Midbrain (tissue), 1 donor: Measurements from ENCODE around the gene SIGLEC8.
"Not testable (repeated sequence)": the region's sequence is repeated elsewhere in the genome, so short reads cannot be mapped to it uniquely, and the experiment has no call there.

Source experiments
- DNase-seq: peaks from one replicate; lab custom pipeline; 2025; lab: John Stamatoyannopoulos, UW

SIGLEC8 gene

GRCh38 chr19:51458051-51458645, at the start of gene SIGLEC8:
TSS of gene SIGLEC8 (minus strand) at chr19:51458454. CDS start at chr19:51458387, 67 bp downstream.
- DNase-seq: no peak

- no peak for DNase-seq
Observed at GRCh38 chr19:51507640-51508058, 49.4 kb upstream of the SIGLEC8 start.

GRCh38 chr19:51507192-51507591, 48.9 kb upstream of the SIGLEC8 start:
- no peak for DNase-seq

GRCh38 chr19:51505904-51506303, 47.6 kb upstream of the SIGLEC8 start:
- DNase-seq: no peak

GRCh38 chr19:51503896-51504295, 45.6 kb upstream of the SIGLEC8 start:
- no peak for DNase-seq

GRCh38 chr19:51503286-51503817, 45.1 kb upstream of the SIGLEC8 start:
- no peak for DNase-seq

GRCh38 chr19:51501594-51502263, 43.5 kb upstream of the SIGLEC8 start, which contains the start of gene SIGLEC12:
TSS of gene SIGLEC12 (minus strand) at chr19:51501800. CDS start at chr19:51501733, 67 bp downstream.
- peak; percentile 6 for DNase-seq

- DNase-seq: not testable (repeated sequence)
Observed at GRCh38 chr19:51500931-51501330, 42.7 kb upstream of the SIGLEC8 start.

- DNase-seq: no peak
Observed at GRCh38 chr19:51497666-51498065, 39.4 kb upstream of the SIGLEC8 start.

- peak; percentile 2 for DNase-seq
Observed at GRCh38 chr19:51493776-51494175, 35.5 kb upstream of the SIGLEC8 start.

- no peak for DNase-seq
Observed at GRCh38 chr19:51491586-51491985, 33.3 kb upstream of the SIGLEC8 start.

GRCh38 chr19:51490676-51491075, 32.4 kb upstream of the SIGLEC8 start:
- no peak for DNase-seq

- no peak for DNase-seq
Observed at GRCh38 chr19:51489113-51489512, 30.9 kb upstream of the SIGLEC8 start.

GRCh38 chr19:51488491-51488890, 30.2 kb upstream of the SIGLEC8 start:
- no peak for DNase-seq

- no peak for DNase-seq
Observed at GRCh38 chr19:51485960-51486660, 27.9 kb upstream of the SIGLEC8 start.

GRCh38 chr19:51480590-51480989, 22.3 kb upstream of the SIGLEC8 start:
- DNase-seq: no peak

GRCh38 chr19:51479531-51480331, 21.5 kb upstream of the SIGLEC8 start:
- DNase-seq: no peak

- no peak for DNase-seq
Observed at GRCh38 chr19:51478381-51479234, 20.4 kb upstream of the SIGLEC8 start, which contains the start of gene CEACAM18. TSS of gene CEACAM18 (plus strand) at chr19:51478539.

GRCh38 chr19:51477344-51477743, 19.1 kb upstream of the SIGLEC8 start:
- no peak for DNase-seq

- DNase-seq: no peak
Observed at GRCh38 chr19:51476164-51476563, 17.9 kb upstream of the SIGLEC8 start.
